Tongue (tissue), 2 donors: ENCODE results near the gene PPCDC. TPM values are rescaled to one million over a fixed set of nuclear protein-coding genes. Genes with fewer than 3 reads are reported as not detected.

Experiments used
- DNase-seq: peaks from one replicate; pipeline ENCODE4 v3.0.0-alpha.2; 2015
- total RNA-seq: library from RNA; depleted of rRNA; stranded (reverse); fragments of >200 nt; gene quantifications from one replicate; pipeline ENCODE4 v1.2.3, GENCODE V29; 2014

Gene PPCDC
- total RNA-seq, 1 donor from 2014 or later = 9.9 TPM

DNA sequence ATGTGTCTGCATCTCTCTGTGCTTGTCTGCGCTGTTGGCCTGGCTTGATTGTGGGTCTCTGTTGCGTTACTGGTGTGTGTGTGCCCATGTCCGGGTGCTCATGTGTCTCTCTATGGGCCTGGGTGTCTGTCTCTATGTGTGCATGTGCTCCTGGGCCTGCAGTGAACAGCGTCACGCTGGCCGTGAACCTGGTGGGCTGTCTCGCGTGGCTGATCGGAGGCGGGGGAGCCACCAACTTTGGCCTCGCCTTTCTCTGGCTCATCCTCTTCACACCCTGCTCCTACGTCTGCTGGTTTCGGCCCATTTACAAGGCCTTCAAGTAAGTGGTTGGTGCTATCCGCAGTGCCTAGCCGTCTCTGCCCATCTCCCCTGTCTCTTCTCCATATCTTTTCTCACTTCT, 7.0 kb upstream of the PPCDC start:
- no peak for DNase-seq

DNA sequence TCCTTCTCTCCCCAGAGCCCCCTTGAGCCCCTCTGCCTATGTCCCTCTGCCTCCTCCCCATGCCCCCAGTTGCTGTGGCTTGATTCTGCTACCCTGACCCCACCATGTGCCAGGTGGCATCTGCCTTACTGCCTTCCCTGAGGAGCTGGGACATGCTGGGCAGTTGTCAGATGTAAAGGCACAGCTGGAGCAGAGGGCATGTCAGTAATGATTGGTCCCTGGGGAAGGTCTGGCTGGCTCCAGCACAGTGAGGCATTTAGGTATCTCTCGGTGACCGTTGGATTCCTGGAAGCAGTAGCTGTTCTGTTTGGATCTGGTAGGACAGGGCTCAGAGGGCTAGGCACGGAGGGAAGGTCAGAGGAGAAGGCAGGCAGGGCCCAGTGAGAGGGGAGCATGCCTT, 3.5 kb upstream of the PPCDC start:
- no peak for DNase-seq

GRCh38 chr15:75021341-75021740, 2.0 kb upstream of the PPCDC start:
- no peak for DNase-seq

DNA sequence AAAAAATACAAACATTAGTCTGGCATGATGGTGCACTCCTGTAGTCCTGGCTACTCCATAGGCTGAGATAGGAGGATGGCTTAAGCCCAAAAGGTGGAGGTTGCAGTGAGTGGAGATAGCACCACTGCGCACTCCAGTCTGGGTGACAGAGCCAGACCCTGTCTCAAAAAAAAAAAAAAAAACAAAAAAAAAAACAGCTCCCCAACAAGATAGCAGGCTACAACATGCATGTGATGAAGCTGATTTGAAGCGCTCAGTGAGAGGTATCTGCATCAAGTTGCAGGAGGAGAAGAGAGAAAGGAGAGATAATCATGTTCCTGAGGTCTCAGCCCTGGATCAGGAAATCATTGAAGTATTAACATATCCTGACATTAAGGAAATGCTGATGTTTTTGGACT, 608 bp upstream of the PPCDC start:
- DNase-seq = no peak

- DNase-seq = peak; percentile 45
These were observed 664 bp downstream of the PPCDC start for GRCh38 chr15:75023872-75024636.

DNA sequence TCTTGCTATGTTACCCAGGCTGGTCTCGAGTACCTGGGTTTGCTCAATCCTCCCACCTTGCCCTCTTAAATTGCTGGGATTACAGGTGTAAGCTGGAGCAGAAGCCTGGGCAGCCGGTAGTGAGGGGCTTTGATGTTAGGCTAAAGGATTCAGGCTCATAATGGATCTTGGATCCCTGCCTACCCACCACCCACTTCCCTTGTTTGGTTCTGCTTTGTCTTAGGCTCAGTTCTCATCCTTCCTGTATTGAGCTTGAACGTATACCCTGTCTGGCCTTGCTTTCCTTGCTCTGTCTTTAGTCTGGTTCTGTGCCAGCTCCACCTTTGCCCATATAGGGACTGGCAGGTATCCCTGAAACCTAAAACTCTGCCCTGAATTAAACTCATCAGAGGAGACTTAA, 1.7 kb downstream of the PPCDC start:
- no peak for DNase-seq

DNA sequence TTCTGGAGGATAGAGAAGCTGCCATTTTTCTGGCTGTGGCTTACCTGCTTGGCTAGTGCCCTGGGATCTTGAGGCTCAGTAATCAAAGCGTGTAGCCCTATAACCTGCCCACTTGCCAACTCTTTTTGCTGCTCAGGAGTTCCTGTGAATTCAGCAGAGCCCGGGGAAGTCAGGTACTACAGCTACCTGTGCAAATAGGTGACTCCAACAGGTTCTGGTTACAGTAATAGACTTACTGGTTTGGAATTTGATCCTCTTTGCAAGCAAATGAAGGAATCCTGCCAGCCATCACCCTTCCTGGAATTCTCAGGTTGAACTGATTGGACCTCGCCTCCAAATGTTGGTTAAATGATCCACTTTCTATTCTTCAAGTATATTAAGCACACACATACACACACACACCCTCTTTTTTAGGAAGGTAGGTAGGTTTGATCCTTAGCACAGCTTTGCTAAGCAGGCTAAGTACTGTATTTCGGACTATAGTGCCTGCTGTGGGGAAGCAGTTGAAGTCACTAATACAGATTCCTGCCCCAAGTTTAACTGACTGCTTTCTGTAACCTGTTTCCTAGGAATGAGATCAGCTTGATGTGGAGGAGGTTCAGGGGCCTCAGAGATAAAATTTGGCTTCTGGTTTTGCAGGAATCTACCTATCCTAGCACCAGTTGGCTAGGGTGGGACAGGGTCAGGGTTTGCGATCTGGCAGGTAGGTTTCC, 2.3 kb downstream of the PPCDC start:
- DNase-seq = no peak

DNA sequence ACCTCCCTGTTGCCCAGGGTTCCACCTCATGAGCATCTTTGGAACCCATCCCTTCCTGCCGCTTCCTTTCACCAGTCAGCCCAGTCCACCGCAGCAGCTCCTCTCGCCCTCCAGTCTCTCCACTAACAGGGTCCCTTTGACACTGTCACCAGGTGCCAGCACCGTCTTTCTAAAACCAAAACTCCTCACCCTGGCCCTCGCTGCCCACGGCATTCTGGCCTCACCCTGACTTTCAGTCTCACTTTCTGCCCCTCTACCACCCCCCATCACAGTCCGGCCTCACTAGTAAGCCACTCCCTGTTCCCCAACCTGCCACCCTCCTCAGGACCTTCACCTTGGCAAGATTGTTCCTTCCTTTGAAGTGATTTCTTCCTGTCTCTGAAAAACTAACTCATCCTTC, 4.2 kb downstream of the PPCDC start:
- DNase-seq = no peak

DNA sequence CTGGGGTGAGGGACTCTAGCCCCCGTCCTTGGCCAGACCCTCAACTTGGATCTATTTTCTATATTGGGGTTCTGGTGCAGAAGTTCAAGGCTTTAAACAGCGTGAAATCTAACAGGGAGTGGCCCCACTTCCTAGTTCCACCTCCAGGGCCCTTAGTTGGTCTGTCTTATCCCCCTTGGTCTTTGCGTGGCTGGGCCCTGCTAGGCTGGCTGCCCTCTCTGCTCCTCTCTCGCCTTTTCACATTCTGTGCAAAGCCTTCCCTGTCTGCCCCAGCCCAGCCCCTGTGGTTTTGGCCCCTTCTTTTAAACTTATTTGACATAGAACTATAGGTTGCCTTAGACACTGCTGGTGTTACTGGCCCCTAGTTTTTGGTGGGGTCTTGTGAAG, 5.6 kb downstream of the PPCDC start:
- no peak for DNase-seq

- peak; percentile 94 for DNase-seq
These were observed 6.1 kb downstream of the PPCDC start for GRCh38 chr15:75029378-75030022.

GRCh38 chr15:75030023-75030413, 6.6 kb downstream of the PPCDC start:
- no peak for DNase-seq

GRCh38 chr15:75030424-75030823, 7.0 kb downstream of the PPCDC start:
- no peak for DNase-seq

DNA sequence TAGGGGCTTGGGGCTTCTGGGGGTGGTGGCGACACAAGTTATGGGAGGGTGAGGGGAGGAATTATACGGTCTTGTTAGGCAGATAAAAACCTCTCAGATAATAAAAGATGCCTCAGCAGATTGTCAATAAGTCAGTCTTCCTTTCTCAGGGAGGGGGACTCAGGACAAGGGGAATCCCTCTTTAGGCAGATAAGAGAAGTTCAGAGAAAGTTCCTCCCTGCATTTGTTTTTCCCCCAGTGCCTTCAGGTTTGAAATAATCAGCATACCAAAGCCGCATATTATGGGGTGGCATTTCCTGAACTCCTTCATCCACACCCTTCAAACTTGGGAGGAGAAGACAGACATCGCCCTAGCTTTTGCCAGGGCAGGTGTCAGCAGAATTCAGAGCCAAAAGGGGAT, 8.5 kb downstream of the PPCDC start:
- DNase-seq = no peak

- no peak for DNase-seq
These were observed 9.0 kb downstream of the PPCDC start for GRCh38 chr15:75032395-75032794.

GRCh38 chr15:75033809-75034208, 10.4 kb downstream of the PPCDC start:
- no peak for DNase-seq

GRCh38 chr15:75034615-75035014, 11.2 kb downstream of the PPCDC start:
- no peak for DNase-seq

GRCh38 chr15:75036212-75036616, 12.8 kb downstream of the PPCDC start:
- no peak for DNase-seq

DNA sequence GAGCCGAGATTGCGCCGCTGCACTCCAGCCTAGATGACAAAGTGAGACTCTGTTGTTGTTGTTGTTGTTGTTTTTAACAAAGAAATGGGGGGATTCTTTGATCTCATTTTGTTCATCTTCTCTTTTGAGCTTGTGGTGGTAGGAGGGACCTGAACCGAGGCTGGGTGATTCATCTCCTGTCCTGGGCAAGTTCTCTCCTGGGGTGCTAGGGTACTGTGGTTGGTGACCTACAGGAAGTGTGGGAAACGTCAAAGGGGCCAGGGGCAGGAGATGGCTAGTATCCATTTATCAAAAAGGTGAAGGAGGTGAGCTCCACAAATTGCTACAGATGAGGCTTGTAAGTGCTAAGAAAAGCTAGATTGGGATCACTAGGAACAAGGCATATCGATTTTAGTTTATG, 14.3 kb downstream of the PPCDC start:
- no peak for DNase-seq

DNA sequence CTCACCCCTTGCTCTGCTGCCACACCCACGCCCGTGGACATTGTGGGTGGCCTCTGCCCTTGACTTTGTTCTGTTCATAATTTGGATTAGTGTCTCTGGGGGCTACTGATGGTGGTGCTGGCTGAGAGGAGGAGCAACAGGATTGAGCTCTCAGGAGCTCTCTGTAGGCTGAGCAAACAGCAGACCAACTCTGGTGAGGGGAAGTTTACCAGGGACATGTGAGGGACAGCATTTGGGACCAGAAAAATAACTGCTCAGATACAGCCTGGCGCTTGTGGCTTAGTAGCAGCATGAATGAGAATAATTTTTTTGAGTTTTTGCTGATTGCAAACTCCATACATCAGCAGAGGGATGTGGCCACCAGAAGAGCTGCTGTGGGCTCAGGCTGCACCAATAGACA, 14.8 kb downstream of the PPCDC start:
- no peak for DNase-seq

GRCh38 chr15:75042730-75043508, 19.5 kb downstream of the PPCDC start:
- DNase-seq = peak; percentile 53

- DNase-seq = peak; percentile 95
These were observed 20.3 kb downstream of the PPCDC start for GRCh38 chr15:75043509-75044257.
